GDM1 (cell line): Measurements from ENCODE around the gene DZIP3.

ENCODE experiments used
- DNase-seq: peaks from one replicate; lab custom pipeline; 2025; lab: John Stamatoyannopoulos, UW

Gene DZIP3

DNA sequence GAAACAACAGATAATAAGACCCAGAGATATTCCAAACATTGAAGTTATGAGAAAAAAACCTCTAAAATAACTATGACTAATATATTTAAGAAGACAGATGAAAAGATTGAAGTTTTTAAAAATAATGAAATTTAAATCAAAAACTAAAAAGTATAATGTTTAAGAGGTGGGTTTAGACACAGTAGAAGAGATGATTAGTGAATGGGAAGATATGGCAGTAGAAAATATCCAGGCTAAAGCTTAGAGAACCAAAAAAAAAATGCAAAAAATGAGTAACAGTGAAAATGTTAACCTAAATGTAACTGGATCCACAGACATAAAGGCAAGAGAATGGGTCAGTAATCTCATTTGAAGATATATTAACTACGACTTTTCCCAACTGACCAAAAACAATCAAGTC lies 115.5 kb downstream of the DZIP3 start:
- DNase-seq = no peak

DNA sequence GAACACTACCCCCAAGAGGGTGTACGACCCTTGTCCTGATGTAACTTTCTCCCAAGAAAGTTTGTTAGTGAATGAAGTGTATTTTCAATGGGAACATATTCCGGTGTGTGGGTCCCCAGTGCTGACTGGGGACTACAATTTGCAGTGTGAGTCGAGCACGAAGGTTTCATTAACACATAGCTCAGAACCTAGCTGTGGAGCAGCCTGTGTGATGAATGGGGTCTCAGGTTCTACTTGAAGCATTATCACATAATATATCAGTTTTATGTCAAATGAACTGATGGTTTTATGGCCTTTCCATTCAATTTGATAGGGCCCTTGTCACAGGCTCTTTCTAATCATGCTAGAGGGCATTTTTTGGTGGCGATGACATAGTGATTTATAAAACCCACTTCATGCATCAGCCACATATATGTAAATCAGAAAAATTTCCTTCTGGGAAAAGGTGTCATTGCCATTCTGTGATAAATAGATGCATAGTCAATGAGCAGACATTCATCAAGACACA lies 123.5 kb downstream of the DZIP3 start:
- no peak for DNase-seq

DNA sequence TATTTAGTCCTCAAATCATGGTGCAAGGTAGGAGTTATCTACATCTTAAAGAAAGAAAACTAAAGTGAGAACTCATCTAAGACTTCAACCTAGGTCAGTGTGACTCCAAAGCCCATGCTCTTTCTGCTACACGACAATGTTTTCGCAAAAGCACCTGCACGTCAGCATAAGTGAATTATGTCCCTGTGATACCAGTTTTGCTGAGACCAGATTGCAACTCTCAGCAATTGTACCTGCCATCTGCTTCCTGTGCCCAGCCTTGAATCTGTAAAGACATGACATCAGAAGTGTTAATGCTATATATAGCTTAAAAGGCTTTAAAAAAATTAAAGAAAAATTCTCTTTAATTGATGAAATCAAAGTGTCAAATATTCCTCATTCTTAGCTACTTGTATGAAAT lies 124.3 kb downstream of the DZIP3 start:
- no peak for DNase-seq

DNA sequence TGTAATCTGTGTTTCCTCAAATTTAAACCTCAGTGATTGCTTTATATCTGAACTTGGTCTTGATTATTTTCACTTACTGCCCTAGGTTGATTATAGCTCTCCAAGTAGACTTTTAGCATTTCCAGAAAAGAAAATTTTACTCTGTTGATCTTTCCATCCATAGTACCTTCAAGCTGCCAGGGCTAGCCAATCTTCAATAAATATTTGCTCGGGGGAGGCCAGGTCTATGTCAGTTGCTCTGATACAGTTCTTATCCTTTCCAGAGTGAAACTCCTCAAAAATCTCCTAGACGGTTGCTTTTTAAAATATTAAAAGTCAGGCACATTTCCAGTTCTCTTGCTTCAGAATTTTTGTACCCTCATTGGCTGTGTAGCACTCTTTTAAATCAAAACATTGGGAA lies 128.9 kb downstream of the DZIP3 start:
- DNase-seq = no peak

DNA sequence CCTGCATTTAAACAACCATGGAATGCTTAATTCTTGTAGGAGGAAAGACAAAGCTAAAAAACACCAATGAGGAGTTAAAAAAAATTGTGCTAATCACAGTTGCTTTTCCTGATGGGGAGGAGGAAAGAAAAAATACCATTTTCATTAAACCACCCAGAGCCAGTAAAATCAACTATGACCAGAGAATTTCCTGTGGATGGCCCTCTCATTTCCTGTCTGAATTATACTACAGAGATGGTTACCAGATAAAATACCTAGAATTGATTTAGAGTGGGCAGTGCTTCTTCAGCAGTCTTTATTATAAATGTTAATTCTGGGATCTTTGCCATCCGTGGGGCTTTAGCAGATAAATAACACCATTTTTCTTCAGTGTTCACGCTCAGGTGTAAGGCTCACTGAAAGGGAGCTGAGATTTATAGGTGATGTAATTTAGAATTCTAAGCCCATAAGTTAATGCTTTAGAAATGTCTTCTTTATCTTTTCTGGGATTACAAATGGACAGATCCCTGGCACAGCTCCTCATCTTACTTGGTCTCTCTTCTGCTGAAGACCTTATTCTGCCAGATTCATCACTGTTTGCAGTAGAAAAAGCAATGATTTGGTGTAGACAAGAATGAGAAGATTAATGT lies 129.8 kb downstream of the DZIP3 start:
- DNase-seq = no peak

DNA sequence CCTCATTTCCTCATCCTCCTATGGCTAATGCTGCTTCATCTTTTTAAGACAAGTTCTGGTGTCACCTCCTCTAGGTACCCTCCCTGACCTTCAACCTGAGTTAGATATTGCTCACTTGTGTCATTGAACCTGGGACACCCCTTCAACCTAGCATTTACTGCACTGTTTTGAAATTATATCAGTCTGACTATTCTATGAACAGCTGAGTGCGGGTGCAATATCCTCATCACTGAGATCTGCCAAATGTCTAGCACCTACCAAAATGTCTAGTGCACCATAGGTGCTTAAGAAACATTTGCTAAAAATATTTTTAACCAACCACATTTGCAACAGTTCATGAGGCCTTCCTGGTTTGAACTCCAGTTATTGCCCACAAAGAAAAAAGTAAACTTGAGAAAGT lies 133.2 kb downstream of the DZIP3 start:
- no peak for DNase-seq

DNA sequence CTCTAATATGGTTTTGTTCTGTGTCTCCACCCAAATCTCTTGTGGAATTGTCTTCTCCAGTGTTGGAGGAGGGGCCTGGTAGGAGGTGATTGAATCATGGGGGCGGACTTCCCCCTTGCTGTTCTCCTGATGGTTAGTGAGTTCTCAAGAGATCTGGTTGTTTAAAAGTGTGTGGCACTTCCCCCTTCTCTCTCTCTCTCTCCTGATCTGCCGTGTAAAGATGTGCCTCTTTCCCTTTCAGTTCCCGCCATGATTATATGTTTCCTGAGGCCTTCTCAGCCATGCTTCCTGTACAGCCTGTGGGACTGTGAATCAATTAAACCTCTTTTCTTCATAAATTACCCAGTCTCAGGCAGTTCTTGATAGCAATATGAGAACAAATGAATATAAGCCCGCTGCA lies 134.6 kb downstream of the DZIP3 start:
- DNase-seq = no peak

DNA sequence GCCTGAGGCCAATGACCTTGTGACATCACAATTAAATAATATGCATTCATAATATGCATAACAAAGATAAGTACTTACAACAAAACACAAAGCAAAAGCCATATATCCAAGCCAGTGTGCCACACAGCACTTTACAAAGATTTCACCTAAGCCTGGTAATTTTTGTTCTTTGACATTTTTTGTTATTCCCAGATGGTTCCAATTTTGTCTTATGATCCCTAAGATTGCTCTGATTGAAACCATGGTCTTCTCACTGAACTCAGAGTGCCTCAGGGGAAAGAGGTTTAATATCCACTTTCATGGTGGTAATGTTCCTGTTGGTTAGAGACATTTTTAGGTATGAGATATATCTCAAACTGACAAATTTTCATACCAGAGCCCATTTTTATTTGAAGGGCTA lies 138.6 kb downstream of the DZIP3 start:
- DNase-seq = no peak

DNA sequence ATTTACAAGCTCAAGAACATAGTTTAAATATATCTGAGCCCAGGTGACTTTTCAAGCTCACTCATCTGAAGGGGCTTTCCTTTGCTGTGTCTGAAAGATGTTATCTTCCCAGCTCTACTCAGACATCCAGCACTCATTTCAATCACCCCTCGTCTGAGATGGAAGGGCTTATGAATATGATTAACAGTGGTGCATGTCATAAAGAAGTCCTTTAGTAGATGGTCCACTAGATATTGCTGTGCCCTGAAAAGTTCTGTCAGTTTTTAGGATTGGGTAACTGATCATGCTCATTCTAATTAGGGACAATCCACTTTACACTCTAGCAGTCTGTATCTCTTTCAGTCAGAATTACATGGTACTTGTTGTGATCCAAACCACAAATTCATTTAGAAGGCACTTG lies 139.4 kb downstream of the DZIP3 start:
- DNase-seq = no peak

DNA sequence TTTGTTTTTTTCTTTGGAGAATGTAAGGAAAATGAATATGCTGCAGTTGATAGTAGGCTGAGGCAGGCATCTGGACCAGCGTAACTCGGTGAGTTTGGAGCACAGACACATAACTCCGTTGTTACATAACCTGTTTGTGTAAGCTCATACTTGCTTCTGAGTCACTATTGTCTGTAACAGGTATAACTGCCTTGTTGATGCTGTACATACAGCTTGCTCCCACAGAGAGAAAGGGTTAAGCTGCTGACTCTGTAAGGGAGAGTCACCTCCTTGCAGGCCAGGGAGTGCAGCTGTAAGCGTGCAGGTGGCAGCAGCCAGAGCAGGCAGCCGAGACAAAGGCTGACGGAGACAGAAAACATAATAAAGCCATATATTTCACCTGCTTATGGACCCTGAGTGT lies 147.3 kb downstream of the DZIP3 start:
- DNase-seq = no peak

DNA sequence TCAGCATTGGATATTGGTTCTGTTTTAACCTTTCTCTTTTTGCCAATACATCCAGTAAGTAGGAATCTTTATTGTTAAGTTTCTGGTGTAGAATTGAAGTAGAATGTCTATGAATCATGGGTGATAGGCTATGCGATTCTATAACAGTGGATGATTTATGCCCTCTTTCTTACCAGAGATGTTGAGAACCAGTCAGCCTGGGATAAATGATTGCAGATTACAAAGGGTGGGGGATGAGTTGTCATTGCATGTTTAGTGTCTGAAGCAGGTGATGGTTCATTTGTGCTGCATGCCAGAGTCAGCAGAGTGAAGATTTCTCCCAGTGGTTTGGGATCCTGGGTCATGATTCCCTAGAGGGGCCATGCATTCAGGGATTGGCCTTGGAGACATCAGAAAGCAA lies 153.4 kb downstream of the DZIP3 start:
- no peak for DNase-seq
